Panc1 (cell line): ENCODE results near the gene RUNX1.

Experiments used
- SIN3A ChIP-seq: IDR thresholded peaks from 2 replicates; pipeline ENCODE4 v1.6.1; 2012; ENCODE audit warnings: low read depth, mild to moderate bottlenecking, low read length, moderate library complexity, borderline replicate concordance; ENCODE audit not compliant: insufficient read depth
- TF ChIP-seq, protein P1 (sequence below): fragments of 450-650 bp; IDR thresholded peaks from 2 replicates; pipeline ENCODE4 v1.5.1; 2017; ENCODE audit warnings: mild to moderate bottlenecking
- TF ChIP-seq, protein P2 (sequence below), 2 experiments: IDR thresholded peaks; 2 replicates each; pipeline ENCODE4 v1.6.1; 2011 to 2012; ENCODE audit warnings: low read depth in 2 of 2, control low read depth in 1 of 2, low read length in 1 of 2, mild to moderate bottlenecking in 1 of 2, moderate library complexity in 1 of 2; ENCODE audit not compliant: insufficient read depth in 1 of 2

DNA sequence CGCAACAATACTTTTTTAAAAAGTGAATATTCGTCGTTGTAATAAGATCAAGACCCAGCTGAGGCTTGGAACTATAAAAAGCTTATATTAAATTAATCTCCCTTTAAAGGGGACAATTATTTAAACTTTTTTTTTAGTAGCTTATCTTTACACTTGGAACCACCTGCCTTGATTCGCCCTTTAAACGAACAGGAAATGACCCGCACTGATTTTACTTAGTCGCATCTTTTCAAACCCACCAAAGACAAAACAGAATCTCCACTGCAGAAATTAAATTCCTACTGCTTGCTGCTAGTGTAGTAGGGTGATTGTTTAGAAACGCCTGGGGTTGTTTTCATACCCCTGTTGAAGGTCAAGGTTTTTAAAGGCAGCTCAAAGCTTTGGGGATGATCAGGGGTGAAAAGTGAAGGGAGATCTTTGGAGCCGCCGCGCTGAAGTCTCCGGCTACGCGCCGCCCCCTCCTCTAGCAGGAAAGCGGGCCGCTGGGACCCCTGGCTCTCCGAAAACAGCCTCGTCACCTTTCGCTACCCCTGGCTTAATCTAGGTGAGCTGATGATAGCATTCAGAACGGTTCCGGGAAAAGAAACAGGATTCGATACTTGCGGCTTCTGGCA is 163.4 kb downstream of the RUNX1 start:
- TF ChIP-seq, protein P1, sequence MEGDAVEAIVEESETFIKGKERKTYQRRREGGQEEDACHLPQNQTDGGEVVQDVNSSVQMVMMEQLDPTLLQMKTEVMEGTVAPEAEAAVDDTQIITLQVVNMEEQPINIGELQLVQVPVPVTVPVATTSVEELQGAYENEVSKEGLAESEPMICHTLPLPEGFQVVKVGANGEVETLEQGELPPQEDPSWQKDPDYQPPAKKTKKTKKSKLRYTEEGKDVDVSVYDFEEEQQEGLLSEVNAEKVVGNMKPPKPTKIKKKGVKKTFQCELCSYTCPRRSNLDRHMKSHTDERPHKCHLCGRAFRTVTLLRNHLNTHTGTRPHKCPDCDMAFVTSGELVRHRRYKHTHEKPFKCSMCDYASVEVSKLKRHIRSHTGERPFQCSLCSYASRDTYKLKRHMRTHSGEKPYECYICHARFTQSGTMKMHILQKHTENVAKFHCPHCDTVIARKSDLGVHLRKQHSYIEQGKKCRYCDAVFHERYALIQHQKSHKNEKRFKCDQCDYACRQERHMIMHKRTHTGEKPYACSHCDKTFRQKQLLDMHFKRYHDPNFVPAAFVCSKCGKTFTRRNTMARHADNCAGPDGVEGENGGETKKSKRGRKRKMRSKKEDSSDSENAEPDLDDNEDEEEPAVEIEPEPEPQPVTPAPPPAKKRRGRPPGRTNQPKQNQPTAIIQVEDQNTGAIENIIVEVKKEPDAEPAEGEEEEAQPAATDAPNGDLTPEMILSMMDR = no peak
- TF ChIP-seq, protein P2, sequence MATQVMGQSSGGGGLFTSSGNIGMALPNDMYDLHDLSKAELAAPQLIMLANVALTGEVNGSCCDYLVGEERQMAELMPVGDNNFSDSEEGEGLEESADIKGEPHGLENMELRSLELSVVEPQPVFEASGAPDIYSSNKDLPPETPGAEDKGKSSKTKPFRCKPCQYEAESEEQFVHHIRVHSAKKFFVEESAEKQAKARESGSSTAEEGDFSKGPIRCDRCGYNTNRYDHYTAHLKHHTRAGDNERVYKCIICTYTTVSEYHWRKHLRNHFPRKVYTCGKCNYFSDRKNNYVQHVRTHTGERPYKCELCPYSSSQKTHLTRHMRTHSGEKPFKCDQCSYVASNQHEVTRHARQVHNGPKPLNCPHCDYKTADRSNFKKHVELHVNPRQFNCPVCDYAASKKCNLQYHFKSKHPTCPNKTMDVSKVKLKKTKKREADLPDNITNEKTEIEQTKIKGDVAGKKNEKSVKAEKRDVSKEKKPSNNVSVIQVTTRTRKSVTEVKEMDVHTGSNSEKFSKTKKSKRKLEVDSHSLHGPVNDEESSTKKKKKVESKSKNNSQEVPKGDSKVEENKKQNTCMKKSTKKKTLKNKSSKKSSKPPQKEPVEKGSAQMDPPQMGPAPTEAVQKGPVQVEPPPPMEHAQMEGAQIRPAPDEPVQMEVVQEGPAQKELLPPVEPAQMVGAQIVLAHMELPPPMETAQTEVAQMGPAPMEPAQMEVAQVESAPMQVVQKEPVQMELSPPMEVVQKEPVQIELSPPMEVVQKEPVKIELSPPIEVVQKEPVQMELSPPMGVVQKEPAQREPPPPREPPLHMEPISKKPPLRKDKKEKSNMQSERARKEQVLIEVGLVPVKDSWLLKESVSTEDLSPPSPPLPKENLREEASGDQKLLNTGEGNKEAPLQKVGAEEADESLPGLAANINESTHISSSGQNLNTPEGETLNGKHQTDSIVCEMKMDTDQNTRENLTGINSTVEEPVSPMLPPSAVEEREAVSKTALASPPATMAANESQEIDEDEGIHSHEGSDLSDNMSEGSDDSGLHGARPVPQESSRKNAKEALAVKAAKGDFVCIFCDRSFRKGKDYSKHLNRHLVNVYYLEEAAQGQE (IDR thresholded peaks at IDR 0.05; ENCODE audit: insufficient read depth in 1 of 2, low read depth in 2 of 2, low read length in 1 of 2) = no peak
- TF ChIP-seq SIN3A = no peak
